HG03108 (cell line): ENCODE results near the gene INF2.

ENCODE experiments used
- ATAC-seq: cut with Tn5 transposase; IDR thresholded peaks from one replicate; pipeline ENCODE4 v1.9.1; 2021; ENCODE audit warnings: moderate library complexity; ENCODE audit not compliant: unreplicated experiment

INF2 gene

GRCh38 chr14:104732931-104733681 lies 43.7 kb downstream of the INF2 start:
- no peak for ATAC-seq

GRCh38 chr14:104734051-104734587 lies 44.7 kb downstream of the INF2 start:
- ATAC-seq, result no peak

- no peak for ATAC-seq
Observed at GRCh38 chr14:104734601-104734990, 45.2 kb downstream of the INF2 start.

GRCh38 chr14:104734991-104735779 lies 45.8 kb downstream of the INF2 start:
- ATAC-seq, result no peak

- no peak for ATAC-seq
Observed at GRCh38 chr14:104735830-104736642, 46.6 kb downstream of the INF2 start.

- ATAC-seq, result no peak
Observed at GRCh38 chr14:104738375-104739019, 49.1 kb downstream of the INF2 start.

GRCh38 chr14:104739026-104739425 lies 49.6 kb downstream of the INF2 start:
- no peak for ATAC-seq

- ATAC-seq, result no peak
Observed at GRCh38 chr14:104739546-104740516, 50.4 kb downstream of the INF2 start.

- ATAC-seq, result no peak
Observed at GRCh38 chr14:104741108-104741802, 51.8 kb downstream of the INF2 start.

- no peak for ATAC-seq
Observed at GRCh38 chr14:104741803-104742251, 52.4 kb downstream of the INF2 start.

GRCh38 chr14:104742586-104743455 lies 53.4 kb downstream of the INF2 start:
- no peak for ATAC-seq

GRCh38 chr14:104743461-104744380 lies 54.3 kb downstream of the INF2 start:
- ATAC-seq, result no peak

GRCh38 chr14:104744484-104744883 lies 55.1 kb downstream of the INF2 start:
- ATAC-seq, result no peak

GRCh38 chr14:104745431-104745830 lies 56.0 kb downstream of the INF2 start:
- no peak for ATAC-seq

GRCh38 chr14:104746071-104746545 lies 56.7 kb downstream of the INF2 start:
- no peak for ATAC-seq

GRCh38 chr14:104746934-104747481 lies 57.6 kb downstream of the INF2 start:
- no peak for ATAC-seq
